ENCODE data around the gene NLRP6. TPM values are rescaled to one million over a fixed set of nuclear protein-coding genes. Genes with fewer than 3 reads are reported as not detected.
A peak's percentile ranks its signal among the peaks of the same experiment; 100 is the strongest.

The NLRP6 gene
- total and polyA plus RNA-seq, 7 experiments from 2014 or later: 5.4 to 24.7 (median 13.8) TPM

GRCh38 chr11:244376-244775 is 33.8 kb upstream of the NLRP6 start:
- no peak for ATAC-seq
- H3K9me3 Mint-ChIP-seq: peaks cover 0 to 1% (median 0%) of the 10 kb centered on the region in 11 donors
- no peak overlapping the region for H3K4me3 Mint-ChIP-seq
- H3K4me1 Mint-ChIP-seq: peaks cover 14 to 36% (median 29%) of the 10 kb centered on the region in 7 donors
- no peaks in the 10 kb centered on the region for H3K27me3 Mint-ChIP-seq
- peaks cover 9 to 56% (median 42%) of the 10 kb centered on the region in 5 donors for H3K36me3 Mint-ChIP-seq
- Histone ChIP-seq H3K9me3 (ENCODE audit: control insufficient read depth in 2 of 3, low read length in 3 of 3) (no peaks in the 10 kb centered on the region), H3K27ac (ENCODE audit: low read depth, low read length) (no peak overlapping the region), H3K4me3 (ENCODE audit: low read length) (no peak overlapping the region), H3K36me3 (ENCODE audit: control insufficient read depth in 2 of 3, insufficient read depth in 3 of 3, low read length in 3 of 3) (peaks cover 40 to 84% (median 42%) of the 10 kb centered on the region in 3 experiments), H3K4me1 (ENCODE audit: control insufficient read depth in 2 of 2, insufficient read depth in 2 of 2, low read length in 2 of 2) (no peaks in the 10 kb centered on the region), H3K27me3 (ENCODE audit: control insufficient read depth in 2 of 2, insufficient read depth in 2 of 2, low read length in 2 of 2) (no peaks in the 10 kb centered on the region)
- POLR2A ChIA-PET: interaction anchor here (0.8 to 1.6 kb wide), 2 partner anchors 36 to 37 kb away, joined by 3 to 5 read pairs; partner anchors contain the start of genes BET1L and RIC8A
- intact Hi-C loops (cut with micrococcal nuclease): no loop called here
- no peak overlapping the region for H3K27ac Mint-ChIP-seq
- DNase-seq: no peak
- CTCF ChIA-PET: interaction anchor here (1.2 kb wide), 1 partner anchor 37 kb away, joined by 3 read pairs; no protein-coding TSS in a partner anchor

GRCh38 chr11:249062-249461 is 29.1 kb upstream of the NLRP6 start:
- Histone ChIP-seq H3K9me3 (ENCODE audit: control insufficient read depth in 2 of 3, low read length in 3 of 3) (no peaks in the 10 kb centered on the region), H3K36me3 (ENCODE audit: control insufficient read depth in 2 of 3, insufficient read depth in 3 of 3, low read length in 3 of 3) (peaks cover 34 to 85% (median 34%) of the 10 kb centered on the region in 3 experiments), H3K4me3 (ENCODE audit: low read length) (no peak overlapping the region), H3K27me3 (ENCODE audit: control insufficient read depth in 2 of 2, insufficient read depth in 2 of 2, low read length in 2 of 2) (no peaks in the 10 kb centered on the region), H3K27ac (ENCODE audit: low read depth, low read length) (peak overlapping the region; percentile 24), H3K4me1 (ENCODE audit: control insufficient read depth in 2 of 2, insufficient read depth in 2 of 2, low read length in 2 of 2) (peaks cover 0 to 3% of the 10 kb centered on the region in 2 donors)
- ATAC-seq (no peak), DNase-seq (no peak)
- intact Hi-C loops (cut with micrococcal nuclease): no loop called here
- CTCF ChIA-PET: interaction anchor here (0.8 to 4.7 kb wide), 5 partner anchors 19 to 202 kb away, joined by 3 to 38 read pairs (median 3); partner anchors contain the start of gene NLRP6
- Mint-ChIP-seq H3K36me3 (peaks cover 6 to 45% (median 30%) of the 10 kb centered on the region in 5 donors), H3K4me3 (peak overlapping the region in 1 of 10 donors; percentile 39), H3K4me1 (peaks cover 13 to 19% (median 15%) of the 10 kb centered on the region in 7 donors), H3K9me3 (peaks cover 0 to 1% (median 0%) of the 10 kb centered on the region in 11 donors), H3K27me3 (no peaks in the 10 kb centered on the region), H3K27ac (peak overlapping the region in 3 of 9 donors; percentile 31 to 89 (median 70))
- POLR2A ChIA-PET: interaction anchor here (2.0 to 4.3 kb wide), 3 partner anchors 12 to 38 kb away, joined by 6 to 40 read pairs (median 27); partner anchors contain the start of gene PSMD13

- no peak overlapping the region for H3K4me3 Mint-ChIP-seq
- Histone ChIP-seq H3K4me1 (ENCODE audit: control insufficient read depth in 2 of 2, insufficient read depth in 2 of 2, low read length in 2 of 2) (peaks cover 0 to 3% of the 10 kb centered on the region in 2 donors), H3K27ac (ENCODE audit: low read depth, low read length) (no peak overlapping the region), H3K4me3 (ENCODE audit: low read length) (no peak overlapping the region), H3K27me3 (ENCODE audit: control insufficient read depth in 2 of 2, insufficient read depth in 2 of 2, low read length in 2 of 2) (no peaks in the 10 kb centered on the region), H3K9me3 (ENCODE audit: control insufficient read depth in 2 of 3, low read length in 3 of 3) (no peaks in the 10 kb centered on the region), H3K36me3 (ENCODE audit: control insufficient read depth in 2 of 3, insufficient read depth in 3 of 3, low read length in 3 of 3) (peaks cover 25 to 74% (median 29%) of the 10 kb centered on the region in 3 experiments)
- no peaks in the 10 kb centered on the region for H3K27me3 Mint-ChIP-seq
- ChIA-PET POLR2A (interaction anchor here (0.6 to 4.3 kb wide), 18 partner anchors 13 to 165 kb away, joined by 3 to 40 read pairs (median 6); partner anchors contain the start of genes BET1L, IFITM5, PSMD13 and RIC8A), CTCF (interaction anchor here (0.6 to 4.7 kb wide), 28 partner anchors 8 to 206 kb away, joined by 3 to 49 read pairs (median 5); partner anchors contain the start of genes IFITM2, IFITM5, PSMD13 and PTDSS2)
- intact Hi-C loops (cut with micrococcal nuclease): loop anchor here (1.0 to 5.0 kb wide), 14 partner anchors 14 to 201 kb away; partner anchors contain the start of genes BET1L (in 1 of the 2), PGGHG (in 1 of the 2), PSMD13 (in 1 of the 2) and RIC8A (in 1 of the 2)
- peaks cover 11 to 18% (median 13%) of the 10 kb centered on the region in 7 donors for H3K4me1 Mint-ChIP-seq
- DNase-seq (no peak), ATAC-seq (no peak)
- peaks cover 0 to 1% (median 0%) of the 10 kb centered on the region in 11 donors for H3K9me3 Mint-ChIP-seq
- peaks cover 6 to 38% (median 24%) of the 10 kb centered on the region in 5 donors for H3K36me3 Mint-ChIP-seq
- H3K27ac Mint-ChIP-seq: peak overlapping the region in 8 of 9 donors; percentile 59 to 91 (median 70)
These were observed 27.9 kb upstream of the NLRP6 start for GRCh38 chr11:250274-250673.

GRCh38 chr11:250740-251299 is 27.4 kb upstream of the NLRP6 start:
- ChIA-PET CTCF (interaction anchor here (0.7 to 4.7 kb wide), 28 partner anchors 9 to 206 kb away, joined by 3 to 49 read pairs (median 5); partner anchors contain the start of genes IFITM2, IFITM5, PSMD13 and PTDSS2), POLR2A (interaction anchor here (0.5 to 4.3 kb wide), 20 partner anchors 13 to 437 kb away, joined by 3 to 40 read pairs (median 6); partner anchors contain the start of genes BET1L, IFITM5, PSMD13 and RIC8A)
- intact Hi-C loops (cut with micrococcal nuclease): loop anchor here (1.0 to 5.0 kb wide), 14 partner anchors 15 to 200 kb away; partner anchors contain the start of genes BET1L (in 1 of the 2), PGGHG (in 1 of the 2), PSMD13 (in 1 of the 2) and RIC8A (in 1 of the 2)
- no peak overlapping the region for H3K4me3 ChIP-seq (ENCODE audit: low read length)
- Mint-ChIP-seq H3K9me3 (no peaks in the 10 kb centered on the region), H3K4me1 (peaks cover 9 to 18% (median 13%) of the 10 kb centered on the region in 7 donors), H3K4me3 (peak overlapping the region in 1 of 10 donors; percentile 20), H3K27ac (peak overlapping the region; percentile 59 to 91 (median 66)), H3K27me3 (peaks cover 0 to 3% (median 0%) of the 10 kb centered on the region in 5 donors), H3K36me3 (peaks cover 6 to 32% (median 21%) of the 10 kb centered on the region in 5 donors)
- peaks cover 23 to 68% (median 28%) of the 10 kb centered on the region in 3 experiments for H3K36me3 ChIP-seq (ENCODE audit: control insufficient read depth in 2 of 3, insufficient read depth in 3 of 3, low read length in 3 of 3)
- H3K4me1 ChIP-seq (ENCODE audit: control insufficient read depth in 2 of 2, insufficient read depth in 2 of 2, low read length in 2 of 2): peaks cover 0 to 3% of the 10 kb centered on the region in 2 donors
- H3K9me3 ChIP-seq (ENCODE audit: control insufficient read depth in 2 of 3, low read length in 3 of 3): no peaks in the 10 kb centered on the region
- no peaks in the 10 kb centered on the region for H3K27me3 ChIP-seq (ENCODE audit: control insufficient read depth in 2 of 2, insufficient read depth in 2 of 2, low read length in 2 of 2)
- peak; percentile 72 to 87 (median 83) for DNase-seq
- peak overlapping the region; percentile 32 for H3K27ac ChIP-seq (ENCODE audit: low read depth, low read length)
- ATAC-seq: peak; percentile 99

- ChIA-PET POLR2A (interaction anchor here (0.5 to 4.3 kb wide), 13 partner anchors 14 to 437 kb away, joined by 3 to 40 read pairs (median 7); partner anchors contain the start of genes BET1L, PSMD13, RIC8A and SIRT3), CTCF (interaction anchor here (1.0 to 4.7 kb wide), 19 partner anchors 9 to 198 kb away, joined by 3 to 49 read pairs (median 10); partner anchors contain the start of genes IFITM2, PGGHG, PSMD13 and PTDSS2)
- H3K36me3 ChIP-seq (ENCODE audit: control insufficient read depth in 2 of 3, insufficient read depth in 3 of 3, low read length in 3 of 3): peaks cover 21 to 61% (median 23%) of the 10 kb centered on the region in 3 experiments
- Mint-ChIP-seq H3K4me1 (peaks cover 9 to 18% (median 13%) of the 10 kb centered on the region in 7 donors), H3K27ac (peak overlapping the region in 4 of 9 donors; percentile 40 to 88 (median 56)), H3K9me3 (no peaks in the 10 kb centered on the region), H3K4me3 (no peak overlapping the region), H3K27me3 (peaks cover 0 to 3% (median 0%) of the 10 kb centered on the region in 5 donors), H3K36me3 (peaks cover 6 to 29% (median 20%) of the 10 kb centered on the region in 5 donors)
- peaks cover 0 to 3% of the 10 kb centered on the region in 2 donors for H3K4me1 ChIP-seq (ENCODE audit: control insufficient read depth in 2 of 2, insufficient read depth in 2 of 2, low read length in 2 of 2)
- ATAC-seq: no peak
- peak in 2 of 9 donors; percentile 11 to 13 for DNase-seq
- intact Hi-C loops (cut with micrococcal nuclease): loop anchor here (2.0 to 5.0 kb wide), 5 partner anchors 17 to 106 kb away; partner anchors contain the start of gene PGGHG (in 1 of the 2)
- no peak overlapping the region for H3K4me3 ChIP-seq (ENCODE audit: low read length)
- H3K27ac ChIP-seq (ENCODE audit: low read depth, low read length): no peak overlapping the region
- no peaks in the 10 kb centered on the region for H3K27me3 ChIP-seq (ENCODE audit: control insufficient read depth in 2 of 2, insufficient read depth in 2 of 2, low read length in 2 of 2)
- H3K9me3 ChIP-seq (ENCODE audit: control insufficient read depth in 2 of 3, low read length in 3 of 3): no peaks in the 10 kb centered on the region
These were observed 26.7 kb upstream of the NLRP6 start for GRCh38 chr11:251550-251949.
